K562 (cell line): ENCODE results near the gene TMEM92. TPM values are rescaled to one million over a fixed set of nuclear protein-coding genes. Genes with fewer than 3 reads are reported as not detected.

Experiments used
- ATAC-seq: fragments of 200-7000 bp; cut with Tn5 transposase; 3 replicates; pipeline ENCODE4 v1.9.1; 2020; ENCODE audit warnings: moderate library complexity
- BruUV-seq: library from RNA; stranded (reverse); fragments of 400-500 nt; replicated peaks from 2 replicates; lab custom pipeline; 2021; lab: Mats Ljungman, UMichigan
- CTCF ChIA-PET: fragments of 300-600 bp; formaldehyde crosslinking; extraction: SDS; loops from one replicate; lab custom pipeline; 2021; ENCODE audit warnings: low intra/inter-chr PET ratio; lab: Yijun Ruan, JAX
- POLR2A ChIA-PET: fragments of 300-600, 350-650 bp; sonication (Branson Sonifier 250); formaldehyde crosslinking; extraction: SDS; loops from one replicate; lab custom pipeline; 2021; ENCODE audit warnings: antibody characterized with exemption, inconsistent platforms; lab: Yijun Ruan, JAX
- DNase-seq, 4 experiments: peaks; one replicate each; pipeline versions ENCODE4 v3.0.0 to v3.0.0-alpha.2; 2011 to 2018; ENCODE audit warnings: low spot score in 3 of 4, mixed read lengths in 3 of 4; ENCODE audit errors: extremely low read depth in 1 of 4
- FAIRE-seq: peaks from 2 replicates; lab custom pipeline; 2011; peaks lifted over from hg19 to GRCh38; lab: Jason Lieb, UNC
- H2AFZ ChIP-seq: 2 replicates; pipeline ENCODE4 v1.6.0; 2011; ENCODE audit warnings: low read depth, low read length, control low read depth, inconsistent platforms
- H3K27ac ChIP-seq: fragments of 200-600 bp; 3 replicates; pipeline ENCODE4 v1.8.0; 2011; ENCODE audit warnings: low read depth, mild to moderate bottlenecking, control low read depth, inconsistent platforms, low read length, moderate library complexity, mixed read lengths; ENCODE audit errors: extremely low read depth
- H3K27me3 ChIP-seq, 2 experiments: fragments of 300-600 bp in 1 of 2; 2 replicates in 1 of 2; 3 replicates in 1 of 2; pipeline versions ENCODE4 v1.6.0 to v1.8.0; 2011; ENCODE audit warnings: inconsistent platforms in 2 of 2, low read length in 2 of 2, mild to moderate bottlenecking in 1 of 2, mixed read lengths in 1 of 2, moderate library complexity in 1 of 2; ENCODE audit not compliant: control insufficient read depth in 2 of 2, insufficient read depth in 2 of 2
- H3K36me3 ChIP-seq: fragments of 300-600 bp; 3 replicates; pipeline ENCODE4 v1.8.0; 2011; ENCODE audit warnings: mild to moderate bottlenecking, low read length, inconsistent platforms; ENCODE audit not compliant: control insufficient read depth, insufficient read depth
- H3K4me1 ChIP-seq, 2 experiments: fragments of 200-600 bp in 1 of 2; replicated peaks in 1 of 2; 2 replicates in 1 of 2; 3 replicates in 1 of 2; pipeline versions ENCODE4 v1.5.1 to v1.8.0; 2011; ENCODE audit warnings: inconsistent platforms in 2 of 2, low read length in 2 of 2, mild to moderate bottlenecking in 1 of 2, mixed read lengths in 1 of 2, moderate library complexity in 1 of 2; ENCODE audit not compliant: control insufficient read depth in 2 of 2, insufficient read depth in 2 of 2
- H3K4me2 ChIP-seq: 2 replicates; pipeline ENCODE4 v1.6.1; 2011; ENCODE audit warnings: low read length, control low read depth, inconsistent platforms, mixed read lengths; ENCODE audit not compliant: insufficient read depth
- H3K4me3 ChIP-seq: fragments of 200-600 bp; sonication (generic), shearing (Covaris generic); 2 replicates; pipeline ENCODE4 v1.5.1; 2016; ENCODE audit warnings: control low read depth, inconsistent platforms
- H3K79me2 ChIP-seq: fragments of 200-600 bp; 3 replicates; pipeline ENCODE4 v1.8.0; 2011; ENCODE audit warnings: low read length, inconsistent platforms; ENCODE audit not compliant: control insufficient read depth, insufficient read depth
- H3K9ac ChIP-seq, 2 experiments: 2 replicates each; pipeline versions ENCODE4 v1.6.0 to v1.6.1; 2011; ENCODE audit warnings: low read depth in 2 of 2, low read length in 2 of 2, control low read depth in 1 of 2, inconsistent platforms in 1 of 2, mild to moderate bottlenecking in 1 of 2, mixed read lengths in 1 of 2; ENCODE audit not compliant: insufficient read depth in 1 of 2
- H3K9me1 ChIP-seq: one replicate; pipeline ENCODE4 v1.6.0; 2011; ENCODE audit warnings: inconsistent platforms, mild to moderate bottlenecking, low read length, moderate library complexity; ENCODE audit not compliant: control insufficient read depth, insufficient read depth
- H3K9me3 ChIP-seq: replicated peaks from 2 replicates; pipeline ENCODE4 v1.5.1; 2011; ENCODE audit warnings: low read depth, low read length, inconsistent platforms; ENCODE audit not compliant: control insufficient read depth, insufficient read depth
- H4K20me1 ChIP-seq: replicated peaks from 2 replicates; pipeline ENCODE4 v1.6.1; 2011; ENCODE audit warnings: low read length, inconsistent platforms, mixed read lengths; ENCODE audit not compliant: control insufficient read depth, insufficient read depth
- ARNT ChIP-seq, 2 experiments: fragments of 450-650 bp; IDR thresholded peaks; 2 replicates each; pipeline ENCODE4 v1.6.1; 2016; ENCODE audit warnings: mild to moderate bottlenecking in 1 of 2
- HSF4 ChIP-seq: fragments of 250-450 bp; sonication (Bioruptor Pico); IDR thresholded peaks from 2 replicates; pipeline ENCODE4 v2.1.2; 2022; ENCODE audit warnings: mild to moderate bottlenecking, moderate library complexity, borderline replicate concordance
- MBD1 ChIP-seq: fragments of 250-450 bp; sonication (Bioruptor Pico); IDR thresholded peaks from 2 replicates; pipeline ENCODE4 v1.8.0; 2022; ENCODE audit warnings: inconsistent platforms
- NCOA6 ChIP-seq: fragments of 450-650 bp; IDR thresholded peaks from 2 replicates; pipeline ENCODE4 v1.6.1; 2017; ENCODE audit warnings: mild to moderate bottlenecking
- POLR3G ChIP-seq: IDR thresholded peaks from 2 replicates; pipeline ENCODE4 v1.6.1; 2011; ENCODE audit not compliant: insufficient read length, insufficient replicate concordance; ENCODE audit errors: extremely low read depth
- SLC30A9 ChIP-seq: fragments of 250-450 bp; sonication (Bioruptor Pico); IDR thresholded peaks from 2 replicates; pipeline ENCODE4 v1.8.0; 2022; ENCODE audit warnings: mild to moderate bottlenecking, moderate library complexity
- SP2 ChIP-seq: IDR thresholded peaks from 2 replicates; pipeline ENCODE4 v1.6.1; 2011; ENCODE audit warnings: mild to moderate bottlenecking, low read depth, low read length, moderate library complexity; ENCODE audit not compliant: poor library complexity, severe bottlenecking; ENCODE audit errors: extremely low read depth
- TCF15 ChIP-seq: fragments of 250-450 bp; sonication (Bioruptor Pico); IDR thresholded peaks from 2 replicates; pipeline ENCODE4 v1.8.0; 2022; ENCODE audit warnings: moderate library complexity, mild to moderate bottlenecking, inconsistent platforms
- ZBTB40 ChIP-seq, 2 experiments: fragments of 450-650 bp in 1 of 2; sonication (generic) in 1 of 2; formaldehyde crosslinking in 1 of 2; IDR thresholded peaks; 2 replicates each; pipeline versions ENCODE4 v1.7.1 to v1.9.0; 2016 to 2022; ENCODE audit warnings: inconsistent platforms in 1 of 2, mild to moderate bottlenecking in 1 of 2, missing genetic modification reagents in 1 of 2
- ZNF583 ChIP-seq: fragments of 250-450 bp; sonication (Bioruptor Pico); IDR thresholded peaks from 2 replicates; pipeline ENCODE4 v1.4.0; 2020
- WGBS: fragments of 100-300 bp; shearing (Covaris generic); methylation state at CpG from one replicate; pipeline ENCODE4 v1.1.6; 2016; ENCODE audit warnings: low coverage, mixed read lengths; ENCODE audit not compliant: insufficient coverage; ENCODE audit errors: missing lambda C conversion rate; 5-methylcytosine and 5-hydroxymethylcytosine counted together
- in situ Hi-C: fragments of 300-500 bp; cut with MboI; formaldehyde crosslinking; loops from 4 replicates; pipeline ENCODE4 v1.15.0; 2018; ENCODE audit warnings: inconsistent platforms, mixed read lengths
- intact Hi-C: fragments of 100-400 bp; cut with micrococcal nuclease; formaldehyde crosslinking; loops from 2 replicates; pipeline ENCODE4 v1.14.2; 2022
- polyA plus RNA-seq, 8 experiments: library from polyadenylated mRNA; depleted of rRNA in 4 of 8; stranded (reverse) in 5 of 8; unstranded in 3 of 8; fragments of >200 nt; fragmentation: Nextera tagmentation in 2 of 8; fragmentation: Illumina TruSeq in 1 of 8; extraction: Ambion mirVana in 2 of 8; extraction: Trizol in 1 of 8; gene quantifications; 2 replicates each; pipeline versions ENCODE4 v1.2.1 to v1.2.3, GENCODE V29; 2011 to 2014; ENCODE audit warnings: inconsistent platforms in 1 of 8, missing spikeins in 1 of 8
- total RNA-seq, 7 experiments: library from RNA; depleted of rRNA in 6 of 7; stranded (reverse); fragments of >200 nt in 6 of 7; fragmentation: Illumina TruSeq in 2 of 7; extraction: Trizol in 2 of 7; gene quantifications; 2 replicates each; pipeline versions ENCODE4 v1.2.1 to v1.2.3, GENCODE V29; 2011 to 2021; ENCODE audit warnings: low replicate concordance in 1 of 7

TMEM92 gene
- total and polyA plus RNA-seq, 9 of the 15 experiments (the other 6 are each of a cell fraction or from before 2014, with no cell fraction given): 0.14 to 2.1 (median 0.40) TPM

GRCh38 chr17:50311112-50311460 is 36.8 kb downstream of the TMEM92 start:
- BruUV-seq: no TSS peak
- no peak for ATAC-seq
- intact Hi-C loops: no loop called here
- no peaks in the 10 kb centered on the region for H3K79me2 ChIP-seq
- H3K27me3 ChIP-seq: peaks cover 6 to 36% of the 10 kb centered on the region in 2 experiments; a peak in 4 of 5 replicates
- ChIA-PET POLR2A (interaction anchor here (0.6 to 1.2 kb wide), 3 partner anchors 13 to 325 kb away, joined by 3 to 4 read pairs (median 3); no protein-coding TSS in a partner anchor), CTCF (no interaction called here)
- no peak overlapping the region for H3K27ac ChIP-seq
- H3K4me1 ChIP-seq: peaks cover 0 to 15% of the 10 kb centered on the region in 2 experiments; a peak in 2 of 5 replicates
- H4K20me1 ChIP-seq: no peaks in the 10 kb centered on the region; the same call in 1 of the 2 replicates
- H3K9me3 ChIP-seq: no peaks in the 10 kb centered on the region
- no peak for FAIRE-seq
- no peak overlapping the region for H2AFZ ChIP-seq
- no peak overlapping the region for H3K9ac ChIP-seq
- no peak overlapping the region for H3K4me2 ChIP-seq
- in situ Hi-C loops: no loop called here
- H3K4me3 ChIP-seq: no peak overlapping the region
- H3K36me3 ChIP-seq: no peaks in the 10 kb centered on the region
- WGBS: 0% methylated on average over 1 of the region's 1 CpG
- H3K9me1 ChIP-seq: no peaks in the 10 kb centered on the region
- no peak for DNase-seq
- TF ChIP-seq SP2 (no peak), ZNF583 (CRISPR knock-in tag) (no peak), TCF15 (CRISPR knock-in tag) (no peak), POLR3G (no peak), NCOA6 (no peak), ARNT (IDR thresholded peaks at IDR 0.05) (no peak), ZBTB40 (IDR thresholded peaks at IDR 0.05) (no peak), ZBTB40 (CRISPR knock-in tag; IDR thresholded peaks at IDR 0.05) (no peak), MBD1 (no peak), SLC30A9 (CRISPR knock-in tag) (no peak), HSF4 (CRISPR knock-in tag) (no peak)
